K562 (cell line): Measurements from ENCODE around the gene RABGAP1.

Experiments
- CC2D1A ChIP-seq: fragments of 450-650 bp; IDR thresholded peaks from 2 replicates; pipeline ENCODE4 v1.6.1; 2017; ENCODE audit warnings: mild to moderate bottlenecking
- CLOCK ChIP-seq: fragments of 250-450 bp; sonication (Bioruptor Pico); IDR thresholded peaks from 2 replicates; pipeline ENCODE4 v1.4.0; 2020; ENCODE audit warnings: mild to moderate bottlenecking, moderate library complexity, borderline replicate concordance
- CTCF ChIP-seq, 3 experiments: IDR thresholded peaks in 2 of 3; conservative IDR thresholded peaks in 1 of 3; 2 replicates each; pipeline ENCODE4 v1.5.1; 2011 to 2012; ENCODE audit warnings: low read length in 3 of 3, mild to moderate bottlenecking in 3 of 3, control low read depth in 2 of 3, improper control_type of control experiment in 1 of 3, inconsistent platforms in 1 of 3, low read depth in 1 of 3, mixed read lengths in 1 of 3, moderate library complexity in 1 of 3; ENCODE audit not compliant: insufficient read depth in 2 of 3
- EP300 ChIP-seq: IDR thresholded peaks from 2 replicates; pipeline ENCODE4 v1.6.1; 2012; ENCODE audit warnings: low read length, improper control_type of control experiment
- FOXP1 ChIP-seq: sonication (generic); formaldehyde crosslinking; IDR thresholded peaks from 2 replicates; pipeline ENCODE4 v1.8.0; 2022; ENCODE audit warnings: mild to moderate bottlenecking, missing genetic modification reagents
- MGA ChIP-seq: fragments of 450-650 bp; IDR thresholded peaks from 2 replicates; pipeline ENCODE4 v1.6.1; 2016; ENCODE audit warnings: mild to moderate bottlenecking, moderate library complexity
- MTA1 ChIP-seq: fragments of 450-650 bp; IDR thresholded peaks from 2 replicates; pipeline ENCODE4 v1.6.1; 2017; ENCODE audit warnings: borderline replicate concordance
- POLR2A ChIP-seq: fragments of 450-650 bp; conservative IDR thresholded peaks from 2 replicates; pipeline ENCODE4 v1.6.1; 2016
- SRF ChIP-seq, 2 experiments: fragments of 250-450, 450-650 bp in 1 of 2; sonication (Bioruptor Pico) in 1 of 2; sonication (generic) in 1 of 2; formaldehyde crosslinking; IDR thresholded peaks; 2 replicates each; pipeline versions ENCODE4 v1.5.0 to v1.5.1; 2020 to 2022; ENCODE audit warnings: mild to moderate bottlenecking in 1 of 2, missing genetic modification reagents in 1 of 2
- ZNF274 ChIP-seq: IDR thresholded peaks from 2 replicates; pipeline ENCODE4 v1.6.1; 2011; ENCODE audit warnings: low read depth, mild to moderate bottlenecking, low read length, moderate library complexity, borderline replicate concordance

GRCh38 chr9:122954253-122954691 lies 13.5 kb downstream of the RABGAP1 start:
- no peak for TF ChIP-seq FOXP1 (CRISPR knock-in tag)
- no peak for TF ChIP-seq CLOCK
- no peak for TF ChIP-seq CC2D1A
- TF ChIP-seq ZNF274, result no peak
- no peak for TF ChIP-seq SRF (CRISPR knock-in tag; IDR thresholded peaks at IDR 0.05)
- no peak for TF ChIP-seq MTA1
- no peak for TF ChIP-seq MGA
- no peak for TF ChIP-seq EP300
- no peak for TF ChIP-seq CTCF (IDR thresholded peaks at IDR 0.05 in 2 of 3, conservative IDR thresholded peaks at IDR 0.05 in 1 of 3; ENCODE audit: insufficient read depth in 2 of 3, low read depth in 1 of 3, low read length in 3 of 3)
- TF ChIP-seq POLR2A, result no peak
